Neural crest cell (in vitro differentiated cells): ENCODE data around the gene CD52. TPM values are rescaled to one million over a fixed set of nuclear protein-coding genes. Genes with fewer than 3 reads are reported as not detected.
A peak's percentile ranks its signal among the peaks of the same experiment; 100 is the strongest.

Source experiments
- DNase-seq: peaks from one replicate; pipeline ENCODE4 v3.0.0; 2021; ENCODE audit warnings: low read depth, mixed read lengths, low spot score
- H3K27ac Mint-ChIP-seq: one replicate; pipeline ENCODE4 v1.8.0; 2021; ENCODE audit warnings: mild to moderate bottlenecking, mixed read lengths; ENCODE audit not compliant: unreplicated experiment
- H3K27me3 Mint-ChIP-seq: 2 replicates; pipeline ENCODE4 v1.8.0; 2021; ENCODE audit warnings: low read depth, mild to moderate bottlenecking, mixed read lengths
- H3K36me3 Mint-ChIP-seq: 2 replicates; pipeline ENCODE4 v1.8.0; 2021; ENCODE audit warnings: low read depth, mild to moderate bottlenecking, mixed read lengths
- H3K4me1 Mint-ChIP-seq: 2 replicates; pipeline ENCODE4 v1.8.0; 2021; ENCODE audit warnings: mixed read lengths
- H3K4me3 Mint-ChIP-seq: one replicate; pipeline ENCODE4 v1.8.0; 2021; ENCODE audit warnings: mild to moderate bottlenecking, mixed read lengths
- H3K9me3 Mint-ChIP-seq: 2 replicates; pipeline ENCODE4 v1.8.0; 2021; ENCODE audit warnings: mixed read lengths
- total RNA-seq: library from RNA; stranded (reverse); gene quantifications from 2 replicates; pipeline ENCODE4 v1.2.1, GENCODE V29; 2021
- TF ChIP-seq, protein P1 (sequence below): fragments of 200-600 bp; sonication (generic); conservative IDR thresholded peaks from 2 replicates; pipeline ENCODE4 v1.5.0; 2021; ENCODE audit warnings: antibody characterized with exemption, mild to moderate bottlenecking

The CD52 gene
- total RNA-seq, 1 donor from 2014 or later: not detected

- TF ChIP-seq, protein P1, sequence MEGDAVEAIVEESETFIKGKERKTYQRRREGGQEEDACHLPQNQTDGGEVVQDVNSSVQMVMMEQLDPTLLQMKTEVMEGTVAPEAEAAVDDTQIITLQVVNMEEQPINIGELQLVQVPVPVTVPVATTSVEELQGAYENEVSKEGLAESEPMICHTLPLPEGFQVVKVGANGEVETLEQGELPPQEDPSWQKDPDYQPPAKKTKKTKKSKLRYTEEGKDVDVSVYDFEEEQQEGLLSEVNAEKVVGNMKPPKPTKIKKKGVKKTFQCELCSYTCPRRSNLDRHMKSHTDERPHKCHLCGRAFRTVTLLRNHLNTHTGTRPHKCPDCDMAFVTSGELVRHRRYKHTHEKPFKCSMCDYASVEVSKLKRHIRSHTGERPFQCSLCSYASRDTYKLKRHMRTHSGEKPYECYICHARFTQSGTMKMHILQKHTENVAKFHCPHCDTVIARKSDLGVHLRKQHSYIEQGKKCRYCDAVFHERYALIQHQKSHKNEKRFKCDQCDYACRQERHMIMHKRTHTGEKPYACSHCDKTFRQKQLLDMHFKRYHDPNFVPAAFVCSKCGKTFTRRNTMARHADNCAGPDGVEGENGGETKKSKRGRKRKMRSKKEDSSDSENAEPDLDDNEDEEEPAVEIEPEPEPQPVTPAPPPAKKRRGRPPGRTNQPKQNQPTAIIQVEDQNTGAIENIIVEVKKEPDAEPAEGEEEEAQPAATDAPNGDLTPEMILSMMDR: no peak
- no peak overlapping the region for H3K4me3 Mint-ChIP-seq
- H3K27ac Mint-ChIP-seq: peak overlapping the region; percentile 95
- no peaks in the 10 kb centered on the region for H3K36me3 Mint-ChIP-seq
- peaks cover 4% of the 10 kb centered on the region for H3K9me3 Mint-ChIP-seq
- no peak for DNase-seq
- peaks cover 3% of the 10 kb centered on the region for H3K27me3 Mint-ChIP-seq
- peaks cover 9% of the 10 kb centered on the region for H3K4me1 Mint-ChIP-seq
Observed at GRCh38 chr1:26368006-26368405, 50.2 kb downstream of the CD52 start.

GRCh38 chr1:26368486-26368885, 50.7 kb downstream of the CD52 start:
- H3K27me3 Mint-ChIP-seq: peaks cover 3% of the 10 kb centered on the region
- H3K9me3 Mint-ChIP-seq: peaks cover 4% of the 10 kb centered on the region
- no peak overlapping the region for H3K4me3 Mint-ChIP-seq
- TF ChIP-seq, protein P1: no peak
- peaks cover 6% of the 10 kb centered on the region for H3K4me1 Mint-ChIP-seq
- DNase-seq: no peak
- no peak overlapping the region for H3K27ac Mint-ChIP-seq
- H3K36me3 Mint-ChIP-seq: no peaks in the 10 kb centered on the region

Other genes starting within 250 kb of the CD52 start
- 22.8 and 23.8 TPM in 2 replicates for gene PDIK1L, start 206.1 kb upstream of the CD52 start, total RNA-seq
- gene FAM110D, start 158.9 kb upstream of the CD52 start, total RNA-seq: 1.0 and 1.2 TPM in 2 replicates
- not detected in 2 replicates for gene C1orf232, start 149.0 kb upstream of the CD52 start, total RNA-seq
- 34.3 and 36.2 TPM in 2 replicates for gene ZNF593, start 148.1 kb upstream of the CD52 start, total RNA-seq
- gene ZNF593OS, start 146.1 kb upstream of the CD52 start, total RNA-seq: not detected in 2 replicates
- gene CNKSR1, start 140.5 kb upstream of the CD52 start, total RNA-seq: 3.0 and 3.6 TPM in 2 replicates
- not detected in 2 replicates for gene CATSPER4, start 127.4 kb upstream of the CD52 start, total RNA-seq
- gene CEP85, start 83.8 kb upstream of the CD52 start, total RNA-seq: 46.6 and 48.0 TPM in 2 replicates
- 97.9 and 100 TPM in 2 replicates for gene SH3BGRL3, start 37.9 kb upstream of the CD52 start, total RNA-seq
- gene UBXN11, start 11.3 kb upstream of the CD52 start, total RNA-seq: 33.5 and 35.5 TPM in 2 replicates
- 3.8 and 6.3 TPM in 2 replicates for gene CRYBG2, start 36.2 kb downstream of the CD52 start, total RNA-seq
- gene ZNF683, start 54.8 kb downstream of the CD52 start, total RNA-seq: not detected in 2 replicates
- gene LIN28A, start 92.9 kb downstream of the CD52 start, total RNA-seq: 445 and 455 TPM in 2 replicates
- gene DHDDS, start 114.4 kb downstream of the CD52 start, total RNA-seq: 34.9 and 40.1 TPM in 2 replicates
- 1,041 and 1,051 TPM in 2 replicates for gene HMGN2, start 154.5 kb downstream of the CD52 start, total RNA-seq
- gene RPS6KA1, start 211.8 kb downstream of the CD52 start, total RNA-seq: 41.6 and 43.8 TPM in 2 replicates